ENCODE data around the gene JAKMIP1.

The JAKMIP1 gene

DNA sequence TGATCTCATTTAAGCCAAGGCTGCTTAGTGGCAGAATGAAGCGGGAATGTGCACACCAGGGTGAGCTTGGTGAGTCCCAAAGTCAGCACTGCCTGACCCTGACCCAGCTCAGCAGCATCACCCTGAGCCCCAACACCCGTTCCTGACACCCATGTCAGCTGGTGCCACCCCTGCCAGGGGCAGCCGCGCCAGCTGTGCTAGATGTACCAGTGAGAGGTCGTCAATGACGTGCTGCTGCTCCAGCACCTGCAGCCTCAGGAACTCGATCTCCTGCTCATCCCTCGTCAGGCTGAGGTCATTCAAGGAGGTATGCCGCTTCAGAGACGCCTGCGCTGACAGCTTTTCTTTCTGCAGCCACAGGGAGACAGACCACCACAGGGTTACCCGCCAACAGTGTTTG, 120.4 kb downstream of the JAKMIP1 start:
- no peak overlapping the region for H3K4me3 ChIP-seq (ENCODE audit: low read length)
- no peaks in the 10 kb centered on the region for H3K36me3 ChIP-seq (ENCODE audit: control insufficient read depth, insufficient read depth, low read length, severe bottlenecking)
- DNase-seq (ENCODE audit: low read depth): no peak
- H3K27me3 ChIP-seq (replicated peaks; ENCODE audit: control insufficient read depth, insufficient read depth, low read length): peaks cover 7% of the 10 kb centered on the region
- no peak overlapping the region for H3K9ac ChIP-seq (ENCODE audit: low read length)
- no peaks in the 10 kb centered on the region for H3K4me1 ChIP-seq (ENCODE audit: control insufficient read depth, insufficient read depth, low read length)
- H3K9me3 ChIP-seq (ENCODE audit: control insufficient read depth, low read length): no peaks in the 10 kb centered on the region

DNA sequence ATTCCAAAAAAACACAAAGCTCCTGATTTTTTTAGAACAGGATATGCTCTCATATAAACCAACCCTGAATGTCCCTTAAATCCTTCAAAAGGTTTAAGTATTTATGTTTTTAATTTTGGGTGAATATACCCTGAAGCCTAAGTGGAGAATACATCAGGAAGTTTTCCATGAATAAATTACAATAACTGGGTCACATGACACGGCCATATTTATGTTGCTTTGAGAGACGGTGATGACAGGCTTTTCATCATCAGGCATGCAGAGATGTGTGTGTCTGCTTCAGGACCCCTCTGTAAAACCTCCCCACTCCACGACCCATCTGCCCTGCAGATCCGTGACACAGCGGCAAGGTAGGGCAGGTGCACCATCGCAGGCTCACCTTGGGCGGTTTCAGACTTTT, 121.8 kb downstream of the JAKMIP1 start:
- no peaks in the 10 kb centered on the region for H3K36me3 ChIP-seq (ENCODE audit: control insufficient read depth, insufficient read depth, low read length, severe bottlenecking)
- no peak overlapping the region for H3K4me3 ChIP-seq (ENCODE audit: low read length)
- H3K9ac ChIP-seq (ENCODE audit: low read length): no peak overlapping the region
- no peaks in the 10 kb centered on the region for H3K9me3 ChIP-seq (ENCODE audit: control insufficient read depth, low read length)
- H3K4me1 ChIP-seq (ENCODE audit: control insufficient read depth, insufficient read depth, low read length): no peaks in the 10 kb centered on the region
- H3K27me3 ChIP-seq (replicated peaks; ENCODE audit: control insufficient read depth, insufficient read depth, low read length): peaks cover 13% of the 10 kb centered on the region
- no peak for DNase-seq (ENCODE audit: low read depth)

DNA sequence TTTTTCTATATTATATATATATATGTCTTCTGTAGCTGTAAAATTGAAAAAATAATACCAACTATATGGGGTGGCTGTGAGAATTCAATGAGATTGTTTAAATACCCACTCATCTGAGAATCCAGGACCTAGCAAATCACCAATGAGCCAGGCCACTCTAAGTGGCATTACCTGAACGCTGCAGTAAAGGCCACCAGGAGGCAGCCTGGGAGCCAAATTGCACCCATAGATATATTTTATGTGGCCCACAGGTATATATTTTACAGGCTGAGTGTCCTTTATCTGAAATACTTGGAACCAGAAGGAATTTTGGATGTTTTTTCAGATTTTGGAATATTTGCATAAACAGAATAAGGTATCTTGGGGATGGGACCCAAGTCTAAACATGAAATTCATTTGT, 124.0 kb downstream of the JAKMIP1 start:
- no peak overlapping the region for H3K4me3 ChIP-seq (ENCODE audit: low read length)
- H3K4me1 ChIP-seq (ENCODE audit: control insufficient read depth, insufficient read depth, low read length): no peaks in the 10 kb centered on the region
- H3K36me3 ChIP-seq (ENCODE audit: control insufficient read depth, insufficient read depth, low read length, severe bottlenecking): no peaks in the 10 kb centered on the region
- H3K9ac ChIP-seq (ENCODE audit: low read length): no peak overlapping the region
- DNase-seq (ENCODE audit: low read depth): no peak
- peaks cover 19% of the 10 kb centered on the region for H3K27me3 ChIP-seq (replicated peaks; ENCODE audit: control insufficient read depth, insufficient read depth, low read length)
- no peaks in the 10 kb centered on the region for H3K9me3 ChIP-seq (ENCODE audit: control insufficient read depth, low read length)

DNA sequence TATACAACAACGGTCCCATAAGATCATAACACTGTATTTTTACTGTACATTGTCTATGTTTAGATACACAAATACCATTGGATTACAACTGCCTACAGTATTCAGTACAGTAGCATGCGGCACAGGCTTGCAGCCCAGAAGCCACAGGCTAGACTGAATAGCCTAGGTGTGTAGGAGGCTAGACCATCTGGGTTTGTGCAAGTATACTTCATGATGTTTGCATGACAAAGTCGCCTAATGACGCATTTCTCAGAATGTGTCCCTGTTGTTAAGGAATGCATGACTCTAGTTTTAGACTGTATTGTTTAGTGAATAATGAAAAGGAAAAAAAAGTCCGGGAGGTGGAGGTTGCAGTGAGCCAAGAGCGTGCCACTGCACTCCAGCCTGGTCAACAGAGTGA, 125.6 kb downstream of the JAKMIP1 start:
- no peaks in the 10 kb centered on the region for H3K36me3 ChIP-seq (ENCODE audit: control insufficient read depth, insufficient read depth, low read length, severe bottlenecking)
- peaks cover 19% of the 10 kb centered on the region for H3K27me3 ChIP-seq (replicated peaks; ENCODE audit: control insufficient read depth, insufficient read depth, low read length)
- H3K4me3 ChIP-seq (ENCODE audit: low read length): no peak overlapping the region
- no peaks in the 10 kb centered on the region for H3K9me3 ChIP-seq (ENCODE audit: control insufficient read depth, low read length)
- no peaks in the 10 kb centered on the region for H3K4me1 ChIP-seq (ENCODE audit: control insufficient read depth, insufficient read depth, low read length)
- H3K9ac ChIP-seq (ENCODE audit: low read length): no peak overlapping the region
- no peak for DNase-seq (ENCODE audit: low read depth)

DNA sequence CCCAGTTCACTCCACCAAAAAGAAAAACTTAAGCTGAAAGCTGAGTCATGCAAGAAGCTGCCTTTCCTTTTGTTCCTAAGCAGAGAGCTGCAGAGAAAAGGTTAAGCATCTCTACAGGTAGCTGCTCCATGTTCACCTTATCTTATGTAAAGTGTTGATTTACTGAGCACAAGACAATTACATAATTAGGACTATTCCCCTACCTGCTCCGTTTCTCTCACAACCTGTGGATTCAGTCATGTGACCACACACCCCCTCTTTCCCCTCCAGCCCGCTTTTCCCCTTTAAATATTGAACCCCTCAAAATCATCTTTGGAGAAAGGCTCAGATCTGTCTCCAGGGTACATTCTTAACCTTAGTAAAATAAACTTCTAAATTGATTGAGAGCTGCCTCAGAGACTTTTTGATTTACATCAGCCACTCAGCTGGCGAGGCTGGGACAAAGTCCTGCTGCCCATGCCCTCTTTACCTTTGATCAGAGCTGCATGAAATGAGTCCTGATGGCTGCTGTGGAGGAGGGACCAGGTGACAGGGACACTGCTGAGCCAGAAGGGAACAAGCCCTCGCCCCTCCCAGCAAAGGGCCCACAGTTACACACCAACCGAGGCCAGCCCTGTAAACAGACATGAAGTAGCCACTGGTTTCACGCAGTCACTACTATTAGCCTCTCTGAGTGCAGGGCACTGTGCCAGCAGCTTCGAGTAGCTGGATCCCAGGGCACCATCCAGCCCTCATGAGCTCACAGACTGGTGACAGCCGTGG, 128.2 kb downstream of the JAKMIP1 start:
- H3K9ac ChIP-seq (ENCODE audit: low read length): no peak overlapping the region
- peaks cover 3% of the 10 kb centered on the region for H3K9me3 ChIP-seq (ENCODE audit: control insufficient read depth, low read length)
- H3K4me1 ChIP-seq (ENCODE audit: control insufficient read depth, insufficient read depth, low read length): no peaks in the 10 kb centered on the region
- no peak for DNase-seq (ENCODE audit: low read depth)
- no peaks in the 10 kb centered on the region for H3K36me3 ChIP-seq (ENCODE audit: control insufficient read depth, insufficient read depth, low read length, severe bottlenecking)
- H3K4me3 ChIP-seq (ENCODE audit: low read length): no peak overlapping the region
- peaks cover 15% of the 10 kb centered on the region for H3K27me3 ChIP-seq (replicated peaks; ENCODE audit: control insufficient read depth, insufficient read depth, low read length)

DNA sequence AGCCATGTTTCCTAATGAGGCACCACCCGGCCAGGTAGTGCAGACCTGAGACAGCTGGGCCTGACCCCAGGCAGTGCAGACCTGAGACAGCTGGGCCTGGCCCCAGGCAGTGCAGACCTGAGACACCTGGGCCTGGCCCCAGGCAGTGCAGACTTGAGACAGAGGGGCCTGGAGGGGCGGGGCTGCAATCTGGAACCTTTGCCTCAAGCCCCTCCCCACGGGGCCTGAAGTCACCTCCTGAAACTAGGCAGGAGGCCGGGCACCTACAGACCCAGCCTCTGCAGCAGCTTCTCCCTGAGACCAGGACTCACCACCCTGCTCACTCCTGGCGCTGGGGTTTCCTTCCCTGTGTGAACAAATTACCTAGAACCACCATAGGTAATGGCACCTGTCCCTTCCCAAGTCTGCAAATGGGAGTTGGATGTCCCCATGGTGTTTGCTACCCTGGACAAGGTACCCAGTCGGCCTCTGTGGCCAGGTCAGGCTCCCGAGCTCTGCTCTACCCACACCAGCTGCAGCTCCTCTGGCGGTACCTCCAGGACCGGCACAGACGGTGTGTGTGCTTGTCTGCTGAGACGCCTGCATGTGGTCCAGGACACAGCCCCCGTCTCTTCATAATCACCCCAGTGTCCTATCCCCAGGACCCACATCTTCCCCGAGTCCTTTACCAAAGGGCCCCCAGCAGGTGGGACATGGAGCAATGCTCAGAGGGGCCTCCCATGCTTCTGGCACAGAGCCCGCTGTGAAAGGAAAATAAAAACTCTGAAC, 129.0 kb downstream of the JAKMIP1 start:
- peaks cover 17% of the 10 kb centered on the region for H3K27me3 ChIP-seq (replicated peaks; ENCODE audit: control insufficient read depth, insufficient read depth, low read length)
- peaks cover 3% of the 10 kb centered on the region for H3K9me3 ChIP-seq (ENCODE audit: control insufficient read depth, low read length)
- H3K9ac ChIP-seq (ENCODE audit: low read length): no peak overlapping the region
- no peak for DNase-seq (ENCODE audit: low read depth)
- no peaks in the 10 kb centered on the region for H3K36me3 ChIP-seq (ENCODE audit: control insufficient read depth, insufficient read depth, low read length, severe bottlenecking)
- no peaks in the 10 kb centered on the region for H3K4me1 ChIP-seq (ENCODE audit: control insufficient read depth, insufficient read depth, low read length)
- no peak overlapping the region for H3K4me3 ChIP-seq (ENCODE audit: low read length)

DNA sequence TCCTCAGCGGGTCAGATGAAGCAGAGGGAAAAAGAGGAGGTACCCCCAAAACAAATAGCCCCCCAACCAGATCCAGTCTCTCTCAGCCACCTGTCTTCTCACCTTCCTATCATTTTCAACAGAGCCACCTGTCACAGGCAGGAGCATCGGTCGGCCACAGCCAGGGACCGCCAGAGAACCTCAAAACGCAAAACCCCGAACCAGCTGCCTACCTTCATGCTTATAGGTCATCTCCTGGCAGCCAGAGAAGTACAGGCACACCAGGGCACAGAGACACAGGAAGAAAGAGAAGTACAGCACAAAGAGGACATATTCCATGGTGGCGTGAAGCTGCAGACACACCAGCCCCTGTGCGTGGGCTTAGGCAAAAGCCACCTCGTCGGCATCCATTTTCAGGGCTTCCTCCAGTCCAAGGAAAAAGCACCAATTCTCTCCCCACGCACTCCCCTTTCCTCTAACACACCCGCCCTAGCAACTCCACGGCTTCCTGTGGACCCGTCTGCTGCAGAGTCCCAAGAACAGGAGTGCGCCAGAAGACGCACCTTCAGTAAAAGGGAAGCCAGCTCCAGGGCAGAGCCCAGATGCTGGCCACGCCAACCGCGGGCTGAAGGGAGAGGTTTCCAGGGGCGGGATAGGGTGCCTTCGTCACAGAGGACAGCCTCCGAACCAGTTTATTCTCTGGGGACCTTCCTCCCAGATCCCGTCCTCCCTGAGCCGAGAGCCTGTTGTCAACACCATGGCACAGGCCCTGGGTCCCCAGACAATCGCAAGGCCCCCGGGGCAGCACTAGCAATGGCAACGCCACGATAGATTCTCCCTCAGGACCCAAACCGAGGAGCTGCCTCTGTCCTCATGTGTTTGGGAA, 130.3 kb downstream of the JAKMIP1 start:
- H3K4me3 ChIP-seq (ENCODE audit: low read length): no peak overlapping the region
- no peak overlapping the region for H3K9ac ChIP-seq (ENCODE audit: low read length)
- peaks cover 3% of the 10 kb centered on the region for H3K9me3 ChIP-seq (ENCODE audit: control insufficient read depth, low read length)
- no peak for DNase-seq (ENCODE audit: low read depth)
- peaks cover 17% of the 10 kb centered on the region for H3K27me3 ChIP-seq (replicated peaks; ENCODE audit: control insufficient read depth, insufficient read depth, low read length)
- H3K36me3 ChIP-seq (ENCODE audit: control insufficient read depth, insufficient read depth, low read length, severe bottlenecking): no peaks in the 10 kb centered on the region
- H3K4me1 ChIP-seq (ENCODE audit: control insufficient read depth, insufficient read depth, low read length): no peaks in the 10 kb centered on the region

DNA sequence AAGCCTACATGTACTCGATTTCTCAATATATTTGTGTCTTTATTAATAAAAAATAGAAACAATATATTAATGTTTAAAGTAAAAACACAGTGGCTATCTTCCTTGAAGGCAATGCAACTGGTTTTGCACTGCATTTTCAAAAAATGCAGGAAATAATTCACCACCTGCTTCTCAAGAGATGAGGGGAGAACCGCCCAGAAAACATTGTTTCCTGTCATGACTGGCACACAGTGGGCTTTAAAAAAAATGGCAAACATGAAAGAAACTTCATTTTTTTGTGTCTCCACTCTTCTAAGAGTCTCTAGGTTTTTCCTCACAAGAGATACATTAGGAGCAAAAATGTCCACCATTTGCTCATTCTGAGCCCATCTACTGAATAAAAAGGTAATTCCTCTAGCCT, 131.4 kb downstream of the JAKMIP1 start:
- no peak overlapping the region for H3K9ac ChIP-seq (ENCODE audit: low read length)
- peaks cover 3% of the 10 kb centered on the region for H3K9me3 ChIP-seq (ENCODE audit: control insufficient read depth, low read length)
- no peaks in the 10 kb centered on the region for H3K4me1 ChIP-seq (ENCODE audit: control insufficient read depth, insufficient read depth, low read length)
- DNase-seq (ENCODE audit: low read depth): no peak
- H3K27me3 ChIP-seq (replicated peaks; ENCODE audit: control insufficient read depth, insufficient read depth, low read length): peaks cover 10% of the 10 kb centered on the region
- no peaks in the 10 kb centered on the region for H3K36me3 ChIP-seq (ENCODE audit: control insufficient read depth, insufficient read depth, low read length, severe bottlenecking)
- no peak overlapping the region for H3K4me3 ChIP-seq (ENCODE audit: low read length)

DNA sequence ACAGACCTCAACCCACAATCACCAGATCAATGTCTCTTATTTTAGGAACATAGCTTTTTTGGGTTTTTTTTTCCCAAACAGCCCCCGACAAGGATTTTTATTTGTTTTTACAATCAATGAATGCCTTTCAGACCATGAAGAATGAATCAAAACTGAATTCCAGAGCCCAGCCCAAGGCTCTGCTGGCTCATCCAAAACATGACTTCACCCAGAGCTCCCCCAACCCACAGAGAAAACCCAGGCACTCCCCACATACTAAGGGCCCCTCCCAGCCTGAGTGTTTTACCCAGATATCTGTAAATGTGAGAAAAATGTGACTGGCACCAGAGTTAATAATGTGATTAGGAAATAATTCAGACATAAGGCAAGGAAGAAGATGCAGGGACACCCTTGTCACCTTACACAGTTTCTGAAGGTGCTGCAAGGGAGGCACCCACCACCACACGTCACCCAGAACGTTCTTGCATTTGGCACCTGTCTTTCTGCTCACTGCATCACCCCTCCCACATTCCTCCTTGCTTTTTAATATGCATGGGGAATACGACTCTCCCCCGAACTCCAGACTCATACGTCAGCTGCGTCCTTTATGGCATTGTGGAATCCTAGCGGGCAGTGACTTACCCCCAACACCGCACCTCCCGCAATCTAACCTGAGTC, 134.3 kb downstream of the JAKMIP1 start:
- Histone ChIP-seq H3K4me3 (ENCODE audit: low read length) (no peak overlapping the region), H3K9ac (ENCODE audit: low read length) (no peak overlapping the region), H3K36me3 (ENCODE audit: control insufficient read depth, insufficient read depth, low read length, severe bottlenecking) (no peaks in the 10 kb centered on the region), H3K4me1 (ENCODE audit: control insufficient read depth, insufficient read depth, low read length) (no peaks in the 10 kb centered on the region), H3K27me3 (replicated peaks; ENCODE audit: control insufficient read depth, insufficient read depth, low read length) (peaks cover 4% of the 10 kb centered on the region), H3K9me3 (ENCODE audit: control insufficient read depth, low read length) (peaks cover 3% of the 10 kb centered on the region)
- no peak for DNase-seq (ENCODE audit: low read depth)

DNA sequence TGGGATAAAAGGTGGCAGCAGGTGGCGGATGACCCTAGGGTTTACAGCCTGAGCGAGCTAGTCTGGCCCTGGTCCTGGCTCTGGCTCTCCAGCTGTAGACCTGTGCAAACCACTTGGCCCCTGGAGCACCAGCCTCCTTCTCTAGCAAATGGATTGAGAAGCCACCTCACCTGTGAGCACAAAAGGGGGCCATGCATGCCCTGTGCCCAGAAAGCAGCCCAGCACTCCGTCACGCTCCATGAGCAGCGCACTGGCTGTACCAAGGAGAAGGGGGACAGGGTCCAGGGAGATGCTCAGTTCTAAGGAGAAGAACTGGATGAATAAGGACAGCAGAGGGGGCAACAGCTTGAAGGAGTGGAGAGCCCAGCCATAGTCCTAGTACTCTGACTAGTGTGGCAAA, 135.2 kb downstream of the JAKMIP1 start:
- H3K27me3 ChIP-seq (replicated peaks; ENCODE audit: control insufficient read depth, insufficient read depth, low read length): peaks cover 4% of the 10 kb centered on the region
- H3K9ac ChIP-seq (ENCODE audit: low read length): no peak overlapping the region
- H3K36me3 ChIP-seq (ENCODE audit: control insufficient read depth, insufficient read depth, low read length, severe bottlenecking): no peaks in the 10 kb centered on the region
- no peak for DNase-seq (ENCODE audit: low read depth)
- peaks cover 9% of the 10 kb centered on the region for H3K9me3 ChIP-seq (ENCODE audit: control insufficient read depth, low read length)
- H3K4me3 ChIP-seq (ENCODE audit: low read length): no peak overlapping the region
- no peaks in the 10 kb centered on the region for H3K4me1 ChIP-seq (ENCODE audit: control insufficient read depth, insufficient read depth, low read length)

DNA sequence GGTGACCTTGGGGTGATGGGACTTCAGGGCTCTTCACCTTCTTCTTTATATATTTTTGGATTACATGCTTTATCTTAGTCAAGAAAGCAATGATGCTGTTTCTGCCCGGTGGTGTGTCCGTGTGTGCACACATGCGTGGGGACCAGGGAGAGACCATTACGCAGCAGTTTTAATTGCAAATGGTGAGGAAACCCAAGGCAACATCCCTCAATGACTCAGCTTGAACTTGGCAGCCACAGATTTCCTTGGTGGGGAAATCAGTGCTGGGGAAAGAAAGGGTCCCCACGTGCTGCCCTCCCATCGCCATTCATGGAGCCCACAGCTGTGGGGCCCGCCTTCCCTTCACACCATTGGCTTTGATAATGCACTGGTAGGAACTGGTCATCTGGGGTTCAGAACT, 136.0 kb downstream of the JAKMIP1 start:
- no peak for DNase-seq (ENCODE audit: low read depth)
- Histone ChIP-seq H3K4me3 (ENCODE audit: low read length) (no peak overlapping the region), H3K36me3 (ENCODE audit: control insufficient read depth, insufficient read depth, low read length, severe bottlenecking) (no peaks in the 10 kb centered on the region), H3K9me3 (ENCODE audit: control insufficient read depth, low read length) (peaks cover 14% of the 10 kb centered on the region), H3K27me3 (replicated peaks; ENCODE audit: control insufficient read depth, insufficient read depth, low read length) (peaks cover 4% of the 10 kb centered on the region), H3K9ac (ENCODE audit: low read length) (no peak overlapping the region), H3K4me1 (ENCODE audit: control insufficient read depth, insufficient read depth, low read length) (no peaks in the 10 kb centered on the region)
